ENCODE data around the gene ZNF831. TPM values are rescaled to one million over a fixed set of nuclear protein-coding genes. Genes with fewer than 3 reads are reported as not detected.
A peak's percentile ranks its signal among the peaks of the same experiment; 100 is the strongest.

Gene ZNF831
- total and polyA plus RNA-seq, 4 donors: 0.14 to 1.0 (median 0.56) TPM

DNA sequence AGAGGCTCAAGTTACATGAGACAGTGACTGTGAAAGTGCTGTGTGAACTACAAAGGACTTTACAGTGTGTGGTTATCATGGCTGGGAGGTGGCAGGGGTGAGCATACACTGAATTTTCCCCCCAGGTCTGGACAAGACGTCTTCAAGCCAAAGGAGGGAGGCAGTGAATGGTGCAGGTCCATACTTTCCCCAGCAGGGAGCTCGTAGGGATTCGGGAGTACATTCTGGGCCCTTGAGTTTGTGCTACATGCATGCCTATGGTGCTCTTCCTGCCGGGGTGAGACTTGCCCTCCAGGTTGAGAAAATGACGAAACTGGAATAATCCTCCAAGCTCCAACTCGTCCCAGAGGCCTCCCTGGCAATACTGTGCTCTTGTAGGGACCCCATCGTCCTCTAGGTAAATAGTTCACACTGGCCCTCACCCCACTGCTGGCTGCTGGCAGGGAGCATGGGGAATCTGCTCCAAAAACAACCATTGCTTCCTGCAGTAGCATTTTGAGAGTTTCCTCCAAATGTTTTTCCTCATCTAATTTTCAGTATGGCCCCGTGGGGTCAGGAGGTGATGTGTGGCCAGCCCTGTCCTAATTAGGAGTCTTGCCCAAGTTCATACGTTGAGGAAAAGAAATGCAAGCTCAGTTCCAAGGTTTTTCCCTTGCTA is 57.6 kb downstream of the ZNF831 start:
- Histone ChIP-seq H3K36me3 (ENCODE audit: control insufficient read depth in 4 of 4, insufficient read depth in 4 of 4, low read length in 4 of 4) (no peaks in the 10 kb centered on the region), H3K4me3 (no peak overlapping the region), H3K9me3 (ENCODE audit: control insufficient read depth in 4 of 4, insufficient read depth in 3 of 4, low read length in 3 of 4) (no peaks in the 10 kb centered on the region), H3K27me3 (ENCODE audit: control insufficient read depth in 3 of 3, insufficient read depth in 3 of 3, low read length in 2 of 3) (peaks cover 0 to 22% (median 20%) of the 10 kb centered on the region in 3 donors), H3K9ac (ENCODE audit: insufficient read depth in 1 of 2, low read length in 2 of 2) (no peak overlapping the region), H3K4me1 (ENCODE audit: control insufficient read depth in 5 of 5, insufficient read depth in 5 of 5, low read length in 5 of 5) (peaks cover 0 to 19% (median 5%) of the 10 kb centered on the region in 5 donors), H3K27ac (ENCODE audit: low read depth in 1 of 2, low read length in 1 of 2) (no peak overlapping the region)
- ATAC-seq (ENCODE audit: insufficient read depth, low FRiP score) (no peak), DNase-seq (peak in 2 of 3 donors; percentile 19 to 25)
- 63 to 71% methylated on average over 9 of the region's 9 CpGs for WGBS, 2 donors
- TF ChIP-seq, protein P1, sequence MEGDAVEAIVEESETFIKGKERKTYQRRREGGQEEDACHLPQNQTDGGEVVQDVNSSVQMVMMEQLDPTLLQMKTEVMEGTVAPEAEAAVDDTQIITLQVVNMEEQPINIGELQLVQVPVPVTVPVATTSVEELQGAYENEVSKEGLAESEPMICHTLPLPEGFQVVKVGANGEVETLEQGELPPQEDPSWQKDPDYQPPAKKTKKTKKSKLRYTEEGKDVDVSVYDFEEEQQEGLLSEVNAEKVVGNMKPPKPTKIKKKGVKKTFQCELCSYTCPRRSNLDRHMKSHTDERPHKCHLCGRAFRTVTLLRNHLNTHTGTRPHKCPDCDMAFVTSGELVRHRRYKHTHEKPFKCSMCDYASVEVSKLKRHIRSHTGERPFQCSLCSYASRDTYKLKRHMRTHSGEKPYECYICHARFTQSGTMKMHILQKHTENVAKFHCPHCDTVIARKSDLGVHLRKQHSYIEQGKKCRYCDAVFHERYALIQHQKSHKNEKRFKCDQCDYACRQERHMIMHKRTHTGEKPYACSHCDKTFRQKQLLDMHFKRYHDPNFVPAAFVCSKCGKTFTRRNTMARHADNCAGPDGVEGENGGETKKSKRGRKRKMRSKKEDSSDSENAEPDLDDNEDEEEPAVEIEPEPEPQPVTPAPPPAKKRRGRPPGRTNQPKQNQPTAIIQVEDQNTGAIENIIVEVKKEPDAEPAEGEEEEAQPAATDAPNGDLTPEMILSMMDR (IDR thresholded peaks at IDR 0.05; ENCODE audit: control extremely low read depth, extremely low read depth): no peak

GRCh38 chr20:59221707-59222252 is 58.2 kb downstream of the ZNF831 start:
- peaks cover 0 to 19% (median 5%) of the 10 kb centered on the region in 5 donors for H3K4me1 ChIP-seq (ENCODE audit: control insufficient read depth in 5 of 5, insufficient read depth in 5 of 5, low read length in 5 of 5)
- ATAC-seq (ENCODE audit: insufficient read depth, low FRiP score) (no peak), DNase-seq (peak in 2 of 3 donors; percentile 28 to 32)
- H3K27ac ChIP-seq (ENCODE audit: low read depth in 1 of 2, low read length in 1 of 2): no peak overlapping the region
- H3K9ac ChIP-seq (ENCODE audit: insufficient read depth in 1 of 2, low read length in 2 of 2): no peak overlapping the region
- no peak overlapping the region for H3K4me3 ChIP-seq
- H3K27me3 ChIP-seq (ENCODE audit: control insufficient read depth in 3 of 3, insufficient read depth in 3 of 3, low read length in 2 of 3): peaks cover 0 to 24% (median 20%) of the 10 kb centered on the region in 3 donors
- H3K36me3 ChIP-seq (ENCODE audit: control insufficient read depth in 4 of 4, insufficient read depth in 4 of 4, low read length in 4 of 4): no peaks in the 10 kb centered on the region
- WGBS, 2 donors: 15 to 23% methylated on average over 18 of the region's 18 CpGs
- no peaks in the 10 kb centered on the region for H3K9me3 ChIP-seq (ENCODE audit: control insufficient read depth in 4 of 4, insufficient read depth in 3 of 4, low read length in 3 of 4)
- TF ChIP-seq, protein P1 (IDR thresholded peaks at IDR 0.05; ENCODE audit: control extremely low read depth, extremely low read depth): no peak

DNA sequence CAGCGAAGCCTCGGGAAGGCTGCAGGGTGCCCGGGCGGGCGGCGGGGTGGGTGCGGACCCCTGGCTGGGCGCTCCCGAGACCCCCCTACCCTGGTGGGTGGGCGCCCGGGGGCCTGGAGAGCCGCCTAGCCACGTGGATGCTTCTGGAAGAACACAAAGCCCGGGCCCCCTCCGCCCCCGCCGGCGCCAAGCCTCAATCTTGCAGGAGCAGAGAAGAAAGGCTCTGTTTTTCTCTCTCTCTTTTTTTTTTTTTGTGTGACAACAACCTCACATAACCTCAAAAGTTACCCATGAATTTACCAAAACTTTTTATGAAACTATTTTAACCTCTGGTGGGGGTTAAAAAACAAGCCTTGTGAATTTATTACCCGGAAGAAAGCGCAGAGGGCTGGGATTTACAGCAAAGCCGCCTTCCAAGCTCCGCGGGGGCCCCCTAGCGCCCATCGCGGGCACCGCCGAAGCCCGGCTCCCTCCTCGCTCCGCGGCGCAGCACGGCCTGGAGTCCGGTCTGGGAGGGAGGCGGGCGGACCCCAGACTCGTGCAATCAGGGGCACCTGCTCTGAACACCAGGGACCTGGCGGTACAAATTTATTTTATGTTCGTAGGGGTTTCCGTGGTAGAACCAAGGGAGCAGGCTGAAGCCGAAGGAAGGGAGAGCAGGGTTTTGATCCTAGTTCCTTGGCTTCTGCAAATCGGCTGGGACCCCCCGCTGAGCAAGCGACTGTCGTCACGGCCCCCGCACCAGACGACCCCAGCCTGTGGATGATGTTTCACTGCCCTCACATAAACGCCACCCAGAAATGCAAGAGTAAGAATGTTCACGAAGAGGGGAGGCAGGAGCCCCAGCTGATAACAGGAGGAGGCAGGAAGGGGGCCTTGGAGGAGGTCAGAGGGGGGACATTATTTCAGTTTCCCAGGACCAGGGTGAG is 58.9 kb downstream of the ZNF831 start:
- Histone ChIP-seq H3K36me3 (ENCODE audit: control insufficient read depth in 4 of 4, insufficient read depth in 4 of 4, low read length in 4 of 4) (no peaks in the 10 kb centered on the region), H3K9ac (ENCODE audit: insufficient read depth in 1 of 2, low read length in 2 of 2) (peak overlapping the region; percentile 17 to 61), H3K9me3 (ENCODE audit: control insufficient read depth in 4 of 4, insufficient read depth in 3 of 4, low read length in 3 of 4) (no peaks in the 10 kb centered on the region), H3K27me3 (ENCODE audit: control insufficient read depth in 3 of 3, insufficient read depth in 3 of 3, low read length in 2 of 3) (peaks cover 0 to 24% (median 20%) of the 10 kb centered on the region in 3 donors), H3K27ac (ENCODE audit: low read depth in 1 of 2, low read length in 1 of 2) (no peak overlapping the region), H3K4me3 (no peak overlapping the region), H3K4me1 (ENCODE audit: control insufficient read depth in 5 of 5, insufficient read depth in 5 of 5, low read length in 5 of 5) (peaks cover 0 to 19% (median 5%) of the 10 kb centered on the region in 5 donors)
- DNase-seq (peak; percentile 81 to 86 (median 81)), ATAC-seq (ENCODE audit: insufficient read depth, low FRiP score) (peak; percentile 81)
- TF ChIP-seq, protein P1 (IDR thresholded peaks at IDR 0.05; ENCODE audit: control extremely low read depth, extremely low read depth): peak; percentile 84
- 1 to 2% methylated on average over 51 of the region's 51 CpGs for WGBS, 2 donors

Data from lung (tissue), 12 donors.